Kidney epithelial cell (primary cell): Measurements from ENCODE around the gene DNAI2. TPM values are rescaled to one million over a fixed set of nuclear protein-coding genes. Genes with fewer than 3 reads are reported as not detected.
"Not testable (repeated sequence)": the region's sequence is repeated elsewhere in the genome, so short reads cannot be mapped to it uniquely, and the experiment has no call there.

Source experiments
- DNase-seq: peaks from one replicate; pipeline ENCODE4 v3.0.0-alpha.2; 2010; ENCODE audit warnings: low read depth
- H3K27me3 ChIP-seq: 2 replicates; pipeline ENCODE4 v1.6.0; 2011; ENCODE audit warnings: low read length; ENCODE audit not compliant: control insufficient read depth, insufficient read depth
- H3K36me3 ChIP-seq: 2 replicates; pipeline ENCODE4 v1.5.1; 2011; ENCODE audit warnings: low read length; ENCODE audit not compliant: control insufficient read depth, insufficient read depth
- H3K4me3 ChIP-seq: 2 replicates; pipeline ENCODE4 v1.5.1; 2011; ENCODE audit warnings: low read depth, mild to moderate bottlenecking, control low read depth, low read length
- CTCF ChIP-seq: IDR thresholded peaks from 2 replicates; pipeline ENCODE4 v1.5.1; 2011; ENCODE audit warnings: mild to moderate bottlenecking, moderate library complexity, low read length, control low read depth, inconsistent platforms; ENCODE audit not compliant: insufficient read depth, poor library complexity, severe bottlenecking
- total RNA-seq: library from RNA; depleted of rRNA; stranded (reverse); fragments of >200 nt; gene quantifications from 2 replicates; pipeline ENCODE4 v1.2.3, GENCODE V29; 2015

The DNAI2 gene
- total RNA-seq, 1 donor from 2014 or later, result not detected

DNA sequence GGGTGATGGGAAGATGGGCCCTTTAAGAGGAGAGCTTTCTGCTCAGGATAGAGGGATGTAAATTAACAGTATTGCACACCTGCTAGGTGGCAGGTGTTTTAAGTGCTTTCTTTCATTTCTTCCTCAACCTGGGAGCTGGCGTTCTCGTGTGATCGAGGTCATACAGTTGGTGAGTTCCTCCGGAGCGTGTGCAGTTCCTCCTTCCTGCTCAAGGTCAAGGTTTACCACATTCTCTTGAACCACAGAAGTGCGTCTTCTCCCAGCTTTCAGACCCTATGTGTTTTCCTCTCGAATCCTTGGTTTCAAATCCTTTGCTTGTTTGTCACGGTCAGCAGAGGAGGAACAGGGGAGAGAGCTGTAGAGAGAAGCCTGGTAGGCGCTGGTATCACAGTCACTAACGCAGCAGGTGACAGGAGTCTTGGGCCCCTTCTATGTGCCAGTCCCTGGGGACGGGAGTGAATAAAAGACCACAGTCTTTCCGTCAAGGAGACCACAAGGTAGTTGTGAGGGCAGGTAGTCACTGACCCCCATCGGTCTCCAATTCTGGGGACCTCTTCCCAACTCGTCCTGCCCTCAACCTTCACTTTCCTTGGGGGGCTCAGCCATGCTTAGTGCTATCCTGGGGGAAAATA, 791 bp downstream of the DNAI2 start:
- no peak for TF ChIP-seq CTCF
- H3K4me3 ChIP-seq, result no peak overlapping the region

GRCh38 chr17:74276051-74276476, 2.0 kb downstream of the DNAI2 start:
- H3K4me3 ChIP-seq, result no peak overlapping the region
- no peaks in the 10 kb centered on the region for H3K36me3 ChIP-seq
- no peak for TF ChIP-seq CTCF
- DNase-seq, result no peak
- H3K27me3 ChIP-seq, result peaks cover 19% of the 10 kb centered on the region

More for the DNA sequence above, 791 bp downstream of the DNAI2 start:
- no peaks in the 10 kb centered on the region for H3K36me3 ChIP-seq
- DNase-seq, result no peak
- H3K27me3 ChIP-seq, result peaks cover 19% of the 10 kb centered on the region

GRCh38 chr17:74276541-74277009, 2.5 kb downstream of the DNAI2 start:
- DNase-seq, result no peak
- H3K27me3 ChIP-seq, result peaks cover 19% of the 10 kb centered on the region
- no peak overlapping the region for H3K4me3 ChIP-seq
- no peaks in the 10 kb centered on the region for H3K36me3 ChIP-seq
- TF ChIP-seq CTCF, result no peak

DNA sequence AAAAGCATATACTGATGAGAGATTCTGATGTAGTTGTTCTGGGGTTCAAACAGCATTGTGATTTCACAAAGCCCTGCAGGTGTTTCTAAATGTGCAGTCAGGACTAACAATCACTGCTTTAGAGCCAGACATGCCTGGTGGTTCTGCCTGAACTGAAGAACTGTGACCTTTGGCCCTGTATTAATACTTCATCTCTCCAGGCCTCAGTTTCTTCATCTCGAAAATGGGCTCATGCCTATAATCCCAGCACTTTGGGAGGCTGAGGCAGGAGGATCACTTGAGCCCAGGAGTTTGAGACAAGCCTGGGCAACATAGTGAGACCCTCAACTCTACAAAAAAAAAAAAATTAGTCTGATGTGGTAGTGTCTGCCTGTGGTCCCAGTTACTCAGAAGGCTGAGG, 3.9 kb downstream of the DNAI2 start:
- H3K4me3 ChIP-seq, result no peak overlapping the region
- no peak for DNase-seq
- no peaks in the 10 kb centered on the region for H3K36me3 ChIP-seq
- TF ChIP-seq CTCF, result no peak
- H3K27me3 ChIP-seq, result peaks cover 19% of the 10 kb centered on the region

GRCh38 chr17:74279617-74280016, 5.6 kb downstream of the DNAI2 start:
- not testable (repeated sequence) for H3K4me3 ChIP-seq, DNase-seq, H3K36me3 ChIP-seq
- peaks cover 11% of the 10 kb centered on the region for H3K27me3 ChIP-seq

GRCh38 chr17:74280093-74280513, 6.1 kb downstream of the DNAI2 start:
- Histone ChIP-seq H3K36me3 (no peaks in the 10 kb centered on the region), H3K4me3 (no peak overlapping the region), H3K27me3 (peaks cover 13% of the 10 kb centered on the region)
- DNase-seq, result no peak
- TF ChIP-seq CTCF, result no peak
